Measurements from ENCODE around the gene ARHGAP15. TPM values are rescaled to one million over a fixed set of nuclear protein-coding genes. Genes with fewer than 3 reads are reported as not detected.

Gene ARHGAP15
- total RNA-seq, 1 donor from 2014 or later = not detected

DNA sequence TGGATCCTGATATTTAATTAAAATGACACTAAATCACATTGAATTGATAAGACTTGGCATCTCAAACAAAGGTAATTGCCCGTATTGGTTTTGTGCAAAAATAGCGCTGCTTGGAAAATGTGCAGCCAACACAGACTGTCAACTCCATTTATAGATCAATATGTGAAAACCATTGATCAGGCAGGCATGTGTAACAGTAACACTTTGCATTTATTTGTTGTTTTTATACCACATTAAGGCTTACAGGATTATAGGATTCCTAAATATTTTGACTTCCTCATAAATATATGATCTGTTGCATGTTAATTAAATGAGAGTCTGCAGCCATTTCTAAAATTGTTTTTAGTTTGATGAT, 30.2 kb downstream of the ARHGAP15 start:
- DNase-seq (ENCODE audit: low read depth) (no peak), FAIRE-seq (no peak)
- H3K4me1 Mint-ChIP-seq (ENCODE audit: low read depth, unreplicated experiment) = no peaks in the 10 kb centered on the region
- Histone ChIP-seq H3K79me2 (ENCODE audit: insufficient read depth, low read length) (no peaks in the 10 kb centered on the region), H2AFZ (ENCODE audit: low read depth, low read length) (no peak overlapping the region), H4K20me1 (ENCODE audit: insufficient read depth, low read length) (no peaks in the 10 kb centered on the region), H3K27me3 (ENCODE audit: insufficient read depth, low read length) (peaks cover 15% of the 10 kb centered on the region), H3K4me1 (ENCODE audit: insufficient read depth, low read length) (no peaks in the 10 kb centered on the region), H3K9me3 (ENCODE audit: insufficient read depth, low read depth, low read length) (no peaks in the 10 kb centered on the region), H3K9ac (ENCODE audit: low read length) (no peak overlapping the region), H3K27ac (ENCODE audit: low read depth, low read length) (no peak overlapping the region), H3K4me2 (ENCODE audit: low read length) (no peak overlapping the region), H3K4me3 (ENCODE audit: insufficient read depth, low read depth, low read length) (no peak overlapping the region), H3K36me3 (ENCODE audit: insufficient read depth, low read length) (no peaks in the 10 kb centered on the region)
- no peaks in the 10 kb centered on the region for H3K27me3 Mint-ChIP-seq (ENCODE audit: low read depth, unreplicated experiment)
- H3K9me3 Mint-ChIP-seq (ENCODE audit: unreplicated experiment) = no peaks in the 10 kb centered on the region
- no peaks in the 10 kb centered on the region for H3K36me3 Mint-ChIP-seq (ENCODE audit: low read depth, unreplicated experiment)
- no peak overlapping the region for H3K4me3 Mint-ChIP-seq (ENCODE audit: unreplicated experiment)
- no peak overlapping the region for H3K27ac Mint-ChIP-seq (ENCODE audit: unreplicated experiment)
- TF ChIP-seq, protein P1, sequence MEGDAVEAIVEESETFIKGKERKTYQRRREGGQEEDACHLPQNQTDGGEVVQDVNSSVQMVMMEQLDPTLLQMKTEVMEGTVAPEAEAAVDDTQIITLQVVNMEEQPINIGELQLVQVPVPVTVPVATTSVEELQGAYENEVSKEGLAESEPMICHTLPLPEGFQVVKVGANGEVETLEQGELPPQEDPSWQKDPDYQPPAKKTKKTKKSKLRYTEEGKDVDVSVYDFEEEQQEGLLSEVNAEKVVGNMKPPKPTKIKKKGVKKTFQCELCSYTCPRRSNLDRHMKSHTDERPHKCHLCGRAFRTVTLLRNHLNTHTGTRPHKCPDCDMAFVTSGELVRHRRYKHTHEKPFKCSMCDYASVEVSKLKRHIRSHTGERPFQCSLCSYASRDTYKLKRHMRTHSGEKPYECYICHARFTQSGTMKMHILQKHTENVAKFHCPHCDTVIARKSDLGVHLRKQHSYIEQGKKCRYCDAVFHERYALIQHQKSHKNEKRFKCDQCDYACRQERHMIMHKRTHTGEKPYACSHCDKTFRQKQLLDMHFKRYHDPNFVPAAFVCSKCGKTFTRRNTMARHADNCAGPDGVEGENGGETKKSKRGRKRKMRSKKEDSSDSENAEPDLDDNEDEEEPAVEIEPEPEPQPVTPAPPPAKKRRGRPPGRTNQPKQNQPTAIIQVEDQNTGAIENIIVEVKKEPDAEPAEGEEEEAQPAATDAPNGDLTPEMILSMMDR (IDR thresholded peaks at IDR 0.05; ENCODE audit: insufficient read depth, low read depth, low read length) = no peak
- TF ChIP-seq EZH2 (IDR thresholded peaks at IDR 0.05; ENCODE audit: insufficient read depth, low read length) = no peak

DNA sequence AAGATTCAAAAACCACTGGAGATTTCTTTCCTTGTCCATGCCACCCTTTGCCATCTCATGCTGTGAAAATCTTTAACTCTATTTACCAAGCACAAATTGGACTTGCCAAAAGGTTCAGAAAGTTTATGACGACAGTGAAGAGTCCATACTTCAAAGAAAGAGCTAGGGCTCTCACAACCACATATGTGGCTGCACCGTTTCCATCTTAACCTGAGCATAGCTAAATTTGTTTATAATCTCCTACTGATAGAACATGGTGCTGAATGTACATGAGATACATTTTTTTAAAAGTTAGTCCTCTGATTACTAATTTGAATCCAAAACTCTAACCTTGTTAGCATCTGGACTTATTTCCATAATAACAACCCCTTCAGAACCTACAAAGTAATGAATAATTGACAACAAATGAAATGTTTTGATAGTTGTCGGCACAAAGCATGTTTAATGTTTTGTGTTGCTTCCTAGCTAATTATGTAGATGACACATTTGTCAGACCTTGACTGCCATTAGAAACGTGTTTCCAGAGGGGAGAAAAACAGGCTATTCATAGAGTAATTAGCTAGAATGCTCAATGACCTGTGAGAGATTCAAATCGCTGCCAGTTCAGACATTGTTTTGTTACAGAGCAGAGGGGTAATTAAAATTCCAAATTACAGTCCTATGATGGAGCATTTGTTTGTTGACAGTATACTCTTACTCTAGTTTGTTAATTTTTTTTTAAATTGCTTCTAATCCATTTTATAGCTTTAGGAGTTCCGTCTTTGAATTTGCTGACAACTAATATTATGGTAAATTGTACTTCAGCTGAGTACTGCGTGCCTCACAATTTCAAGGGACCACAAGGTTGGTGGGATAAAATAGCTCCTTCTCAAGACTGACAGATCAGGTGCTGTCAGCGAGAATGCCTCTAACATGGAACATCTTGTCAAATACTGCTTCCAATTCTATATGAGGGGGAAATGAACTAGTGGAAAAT, 31.8 kb downstream of the ARHGAP15 start:
- H2AFZ ChIP-seq (ENCODE audit: low read depth, low read length) = no peak overlapping the region
- H3K36me3 Mint-ChIP-seq (ENCODE audit: low read depth, unreplicated experiment) = no peaks in the 10 kb centered on the region
- TF ChIP-seq EZH2 (IDR thresholded peaks at IDR 0.05; ENCODE audit: insufficient read depth, low read length) = no peak
- TF ChIP-seq, protein P1 (IDR thresholded peaks at IDR 0.05; ENCODE audit: insufficient read depth, low read depth, low read length) = no peak
- no peak overlapping the region for H3K27ac ChIP-seq (ENCODE audit: low read depth, low read length)
- no peaks in the 10 kb centered on the region for H3K36me3 ChIP-seq (ENCODE audit: insufficient read depth, low read length)
- DNase-seq (ENCODE audit: low read depth) = no peak
- no peaks in the 10 kb centered on the region for H3K27me3 Mint-ChIP-seq (ENCODE audit: low read depth, unreplicated experiment)
- FAIRE-seq = no peak
- peaks cover 15% of the 10 kb centered on the region for H3K27me3 ChIP-seq (ENCODE audit: insufficient read depth, low read length)
- no peaks in the 10 kb centered on the region for H3K4me1 Mint-ChIP-seq (ENCODE audit: low read depth, unreplicated experiment)
- no peaks in the 10 kb centered on the region for H3K4me1 ChIP-seq (ENCODE audit: insufficient read depth, low read length)
- H3K4me3 ChIP-seq (ENCODE audit: insufficient read depth, low read depth, low read length) = no peak overlapping the region
- no peak overlapping the region for H3K27ac Mint-ChIP-seq (ENCODE audit: unreplicated experiment)
- no peaks in the 10 kb centered on the region for H4K20me1 ChIP-seq (ENCODE audit: insufficient read depth, low read length)
- H3K4me2 ChIP-seq (ENCODE audit: low read length) = no peak overlapping the region
- H3K9me3 ChIP-seq (ENCODE audit: insufficient read depth, low read depth, low read length) = no peaks in the 10 kb centered on the region
- no peaks in the 10 kb centered on the region for H3K9me3 Mint-ChIP-seq (ENCODE audit: unreplicated experiment)
- H3K79me2 ChIP-seq (ENCODE audit: insufficient read depth, low read length) = no peaks in the 10 kb centered on the region
- H3K4me3 Mint-ChIP-seq (ENCODE audit: unreplicated experiment) = no peak overlapping the region
- H3K9ac ChIP-seq (ENCODE audit: low read length) = no peak overlapping the region
